ENCODE results near the gene CCNC.
"Not testable (repeated sequence)": the region's sequence is repeated elsewhere in the genome, so short reads cannot be mapped to it uniquely, and the experiment has no call there.

CCNC gene

DNA sequence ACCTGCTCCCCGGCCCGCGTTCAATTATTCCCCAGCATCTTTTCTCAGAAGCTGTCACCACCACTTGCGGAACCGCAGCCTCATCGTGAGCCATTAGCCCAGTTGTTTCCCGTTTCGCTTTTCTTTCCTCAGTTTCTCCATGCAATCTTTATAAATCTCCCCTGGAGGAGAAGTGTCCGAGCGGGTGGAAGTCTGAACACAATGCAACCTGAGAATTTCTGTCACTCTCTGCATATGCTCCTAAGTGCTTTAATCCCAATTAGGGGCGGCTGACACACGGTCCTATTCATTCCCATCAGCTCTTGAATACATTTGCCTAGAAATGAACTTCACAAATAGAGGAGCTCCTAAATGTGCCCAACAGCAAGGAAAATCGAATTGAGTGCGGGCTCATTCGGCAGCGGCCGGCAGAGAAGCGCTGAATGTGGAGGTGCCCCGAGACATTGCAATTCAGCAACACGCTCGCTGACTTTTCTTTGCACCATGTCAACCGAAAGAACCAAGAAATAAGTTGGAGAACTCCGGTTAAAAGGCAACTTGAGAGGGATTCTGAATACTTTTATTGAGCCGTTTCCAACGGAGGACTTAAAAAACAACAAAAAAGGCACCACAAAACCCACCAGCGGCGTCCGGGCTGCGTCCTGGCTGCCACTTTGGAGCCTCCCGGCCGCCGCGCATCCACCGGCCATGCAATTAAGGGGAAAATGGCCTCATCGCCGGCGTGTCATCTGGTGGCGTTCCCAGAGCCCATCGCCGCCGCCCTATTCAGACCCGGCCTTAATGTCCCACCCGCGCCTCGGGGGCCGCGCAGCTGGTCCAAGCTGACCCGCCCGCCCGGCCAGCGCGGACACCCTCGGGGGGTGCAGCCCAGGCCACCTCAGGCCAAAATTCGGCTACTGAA, 34.3 kb upstream of the CCNC start:
- no peak for DNase-seq

DNA sequence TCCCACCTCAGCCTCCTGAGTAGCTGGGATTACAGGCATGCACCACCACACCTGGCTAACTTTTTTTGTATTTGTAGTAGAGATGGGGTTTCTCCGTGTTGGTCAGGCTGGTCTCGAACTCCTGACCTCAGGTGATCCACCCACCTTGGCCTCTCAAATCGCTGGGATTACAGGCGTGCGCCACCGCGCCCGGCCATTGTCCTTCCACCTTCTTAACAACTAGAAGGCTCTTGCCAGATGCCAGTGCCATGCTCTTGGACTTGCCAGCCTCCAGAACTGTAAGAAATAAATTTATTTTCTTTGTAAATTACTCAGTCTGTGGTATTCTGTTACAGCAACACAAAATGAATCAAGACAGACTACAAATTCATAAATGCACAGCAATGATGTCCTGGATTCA, 26.2 kb upstream of the CCNC start:
- not testable (repeated sequence) for DNase-seq

DNA sequence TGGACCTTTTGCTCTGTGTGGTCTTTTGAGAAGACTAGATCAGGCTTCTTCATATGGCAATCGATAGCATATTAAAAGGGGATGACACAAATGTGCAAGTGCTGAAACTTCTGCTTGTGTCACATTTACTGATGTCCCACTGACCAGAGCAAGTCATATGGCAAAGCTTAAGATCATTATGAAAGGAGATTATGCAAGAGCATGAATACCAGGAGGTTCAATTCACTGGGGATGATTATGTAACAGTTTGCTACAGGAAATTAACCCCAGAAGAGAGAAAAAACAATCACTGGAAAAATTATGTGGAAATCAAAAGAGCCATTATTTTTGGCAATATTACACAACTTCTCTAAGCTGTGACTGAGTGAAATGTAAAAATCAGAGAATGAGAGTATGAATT, 24.4 kb upstream of the CCNC start:
- DNase-seq, result no peak

DNA sequence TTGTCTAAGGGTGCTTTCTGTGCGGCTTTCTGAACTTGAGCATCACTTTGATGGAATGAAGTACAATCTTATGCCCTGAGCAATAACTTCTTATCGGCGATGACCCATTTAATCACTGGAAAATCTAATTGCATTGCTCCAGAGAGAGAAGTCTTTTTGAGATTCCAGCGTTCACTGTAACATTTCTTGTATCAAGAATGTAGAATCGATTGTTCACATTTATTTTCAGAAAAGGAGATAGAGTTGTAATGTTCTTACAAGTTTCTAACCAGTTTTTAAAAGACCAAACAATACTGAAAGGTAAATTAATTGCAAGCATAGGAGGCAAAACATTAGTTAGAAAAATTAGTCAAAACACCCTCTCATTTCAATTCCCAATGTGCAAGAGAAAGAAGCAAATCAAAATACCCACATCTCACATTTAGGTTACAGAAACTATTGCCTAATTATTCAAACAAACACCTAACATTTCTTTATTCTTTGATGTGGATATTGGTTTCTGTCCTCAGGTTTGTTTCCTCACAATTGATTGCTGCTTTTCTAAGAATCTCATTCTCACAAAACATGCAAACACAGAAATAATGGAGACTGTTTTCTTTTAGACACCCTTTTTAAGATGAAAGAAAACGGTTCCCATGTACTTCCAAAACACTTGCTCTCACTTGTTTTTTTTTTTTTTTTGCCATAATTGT, 23.4 kb upstream of the CCNC start:
- DNase-seq, result no peak

DNA sequence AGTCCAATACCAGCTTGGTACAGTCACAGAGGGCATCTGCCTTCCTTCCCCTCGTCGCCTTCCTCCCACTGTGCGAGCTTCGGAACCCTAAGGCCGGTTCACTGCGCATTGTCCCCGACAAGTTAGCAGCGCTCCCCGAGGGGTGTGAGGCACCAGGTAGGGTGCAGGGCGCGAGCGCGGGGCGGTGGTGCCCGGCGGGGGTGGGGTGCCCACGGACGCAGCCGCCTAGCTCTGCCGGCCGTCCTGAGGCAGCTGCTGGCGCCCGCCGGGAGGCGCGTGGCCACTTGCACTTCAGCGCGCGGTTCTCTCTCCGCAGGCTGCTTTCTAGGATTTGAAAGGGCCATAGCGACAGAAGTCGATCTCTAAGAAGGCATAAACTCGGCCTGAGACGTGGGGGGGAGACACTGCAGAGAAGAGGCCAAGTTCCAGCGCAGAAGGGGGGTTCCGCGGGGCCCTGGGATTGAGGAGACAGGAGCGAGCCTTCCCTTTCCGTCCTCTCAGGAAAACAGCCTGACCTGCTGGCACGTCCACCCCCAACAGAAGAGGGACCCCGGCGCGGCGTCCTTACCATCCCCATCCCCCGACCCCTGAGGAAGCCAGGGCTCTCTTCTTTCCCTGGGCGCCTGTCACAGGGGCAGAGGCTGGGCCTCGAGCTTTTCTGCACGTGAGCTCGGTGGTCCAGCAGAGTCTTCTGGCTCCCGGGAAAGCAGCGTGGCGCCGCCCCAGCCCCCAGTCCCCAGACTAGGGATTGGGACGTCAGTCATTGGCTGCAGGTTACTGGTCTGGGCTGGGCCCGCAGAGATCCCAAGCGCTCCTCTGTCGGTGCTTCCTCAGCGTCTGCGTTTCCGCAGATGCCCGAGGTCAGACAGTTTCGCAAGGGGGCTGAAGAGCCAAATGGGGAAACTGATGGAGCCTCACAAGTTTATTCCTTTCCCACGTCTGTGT, 22.5 kb upstream of the CCNC start:
- no peak for DNase-seq

DNA sequence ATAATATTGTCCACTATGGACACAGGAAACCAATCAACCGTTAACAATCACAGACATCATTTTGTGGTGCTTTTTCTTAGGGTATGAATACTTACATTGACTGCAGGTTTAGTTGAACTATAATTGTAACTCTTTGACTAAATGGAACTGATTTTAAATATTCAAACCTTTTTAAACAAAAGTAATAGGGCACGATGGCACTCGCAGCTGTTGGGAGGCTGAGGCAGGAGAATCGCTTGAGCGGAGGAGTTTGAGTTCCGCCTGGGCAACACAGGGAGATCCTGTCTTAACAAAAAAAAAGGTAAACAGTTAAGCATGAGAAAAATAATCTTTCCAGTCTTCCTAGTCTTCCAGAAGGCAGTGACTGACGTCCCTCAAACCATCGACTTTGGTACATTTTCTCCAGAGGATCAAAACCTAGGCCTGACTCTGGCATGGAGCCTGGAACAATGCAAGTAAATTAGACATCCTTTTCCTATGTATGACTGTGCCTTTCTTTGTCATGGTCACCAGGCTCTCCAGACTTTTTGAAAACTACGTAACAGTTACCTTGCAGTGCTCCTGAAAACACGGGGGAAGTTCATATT, 21.5 kb upstream of the CCNC start:
- DNase-seq, result no peak

DNA sequence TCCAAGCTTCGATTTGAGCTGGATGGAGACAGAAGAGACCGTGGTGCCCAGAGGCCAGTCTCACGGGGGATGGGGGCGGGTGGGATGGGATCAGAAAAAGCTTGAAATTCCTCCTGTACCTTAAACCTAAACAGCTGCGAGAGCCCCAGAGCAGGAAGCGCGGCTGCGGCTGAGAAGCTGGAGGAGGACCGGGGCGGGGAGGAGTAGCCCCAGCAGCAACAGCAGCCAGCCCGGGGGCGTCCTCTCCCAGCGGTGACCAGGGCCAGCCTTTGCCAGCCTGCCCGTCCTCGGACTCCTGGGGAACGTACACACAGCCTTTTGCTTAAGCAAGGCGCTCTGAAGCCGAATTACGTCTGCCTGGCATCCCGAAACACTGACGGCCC, 20.8 kb upstream of the CCNC start:
- no peak for DNase-seq

DNA sequence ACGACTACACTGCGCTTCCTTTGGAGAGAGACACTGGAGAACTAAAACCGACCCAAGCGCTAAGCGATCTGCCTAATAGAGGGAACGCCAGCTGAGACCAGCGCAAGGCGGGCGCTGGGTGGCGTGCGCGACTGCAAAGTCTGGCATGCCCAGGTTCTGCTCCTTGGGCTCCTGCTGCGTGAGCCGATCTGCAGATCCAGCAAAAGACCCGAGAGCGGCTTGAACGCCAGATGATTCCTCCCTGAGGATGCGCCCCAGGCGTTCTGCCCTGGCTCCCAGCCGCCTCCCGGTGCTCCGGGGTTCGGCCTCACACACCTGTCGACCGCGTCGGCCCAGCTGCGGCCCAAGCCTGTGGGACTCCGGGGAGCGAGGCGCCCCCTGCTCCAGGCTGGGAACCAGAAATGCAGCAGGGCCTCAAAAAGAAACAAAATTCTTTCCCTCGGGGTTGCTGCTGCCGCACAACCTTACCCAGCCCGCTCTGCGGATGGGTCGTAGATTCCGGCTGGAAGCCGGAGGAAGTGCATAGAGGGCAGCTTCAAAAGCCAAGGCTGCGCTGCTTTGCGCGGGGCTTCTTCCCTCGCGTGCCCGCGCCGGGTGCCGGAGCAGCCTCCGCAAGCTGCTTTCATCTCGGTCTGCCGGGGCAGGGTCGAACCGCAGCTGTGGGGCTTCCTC, 20.3 kb upstream of the CCNC start:
- DNase-seq, result peak; percentile 74

DNA sequence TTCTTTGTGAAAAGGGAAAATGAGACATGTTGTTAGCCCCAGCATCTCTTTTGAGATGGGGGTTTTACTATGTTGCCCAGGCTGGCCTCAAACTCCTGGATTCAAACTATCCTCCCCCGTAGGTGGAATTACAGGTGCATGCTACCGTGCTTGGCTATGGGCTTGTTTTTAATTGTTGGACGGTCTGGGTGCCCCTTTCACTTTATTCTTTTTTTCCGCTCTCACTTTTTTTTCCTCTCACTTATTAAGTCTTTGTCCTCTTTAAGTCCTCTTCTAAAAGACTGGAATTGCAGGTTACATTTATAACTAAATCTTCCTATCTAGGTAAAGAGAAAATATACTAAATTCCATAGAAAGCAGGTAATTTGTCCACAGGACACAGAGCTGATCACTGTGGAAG, 19.3 kb upstream of the CCNC start:
- DNase-seq, result no peak

DNA sequence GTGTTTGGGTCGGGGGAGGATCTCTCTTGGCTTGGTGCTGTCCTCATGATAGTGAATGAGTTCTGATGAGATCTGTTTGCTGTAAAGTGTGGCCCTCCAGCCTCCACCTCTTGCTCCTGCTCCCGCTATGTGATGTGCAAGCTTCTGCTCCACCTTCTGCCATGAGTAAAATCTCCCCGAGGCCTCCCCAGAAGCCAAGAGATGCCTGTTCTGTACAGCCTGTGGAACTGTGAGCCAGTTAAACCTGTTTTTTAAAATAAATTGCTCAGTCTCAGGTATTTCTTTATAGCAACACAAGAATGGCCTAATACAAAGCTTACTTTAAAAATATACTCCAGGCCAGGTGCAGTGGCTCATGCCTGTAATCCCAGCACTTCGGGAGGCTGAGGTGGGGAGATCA, 11.3 kb upstream of the CCNC start:
- no peak for DNase-seq

DNA sequence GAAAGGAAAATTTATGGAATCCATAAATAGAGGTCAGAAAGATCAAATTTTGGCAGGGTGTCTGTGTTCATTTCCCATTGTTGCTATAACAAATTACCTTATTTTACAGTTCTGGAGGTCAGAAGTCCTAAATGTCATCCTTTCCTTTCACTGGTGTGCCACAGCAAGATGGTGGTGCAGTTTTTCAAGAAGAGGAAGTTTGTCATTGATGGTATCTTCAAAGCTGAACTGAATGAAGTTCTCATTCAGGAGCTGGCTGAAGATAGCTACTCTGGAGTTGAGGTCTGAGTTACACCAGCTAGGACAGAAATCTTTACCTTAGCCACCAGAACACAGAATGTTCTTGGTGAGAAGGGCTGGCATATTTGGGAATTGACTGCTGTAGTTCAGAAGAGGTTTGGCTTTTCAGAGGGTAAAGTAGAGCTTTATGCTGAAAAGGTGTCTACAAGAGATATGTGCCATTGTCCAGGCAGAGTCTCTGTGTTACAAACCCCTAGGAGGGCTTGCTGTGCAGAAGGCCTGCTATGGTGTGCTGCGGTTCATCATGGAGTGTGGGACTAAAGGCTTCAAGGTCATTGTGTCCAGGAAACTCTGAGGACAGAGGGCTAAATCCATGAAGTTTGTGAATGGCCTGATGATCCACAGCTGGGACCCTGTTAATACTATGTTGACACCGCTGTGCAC, 7.2 kb upstream of the CCNC start:
- no peak for DNase-seq

DNA sequence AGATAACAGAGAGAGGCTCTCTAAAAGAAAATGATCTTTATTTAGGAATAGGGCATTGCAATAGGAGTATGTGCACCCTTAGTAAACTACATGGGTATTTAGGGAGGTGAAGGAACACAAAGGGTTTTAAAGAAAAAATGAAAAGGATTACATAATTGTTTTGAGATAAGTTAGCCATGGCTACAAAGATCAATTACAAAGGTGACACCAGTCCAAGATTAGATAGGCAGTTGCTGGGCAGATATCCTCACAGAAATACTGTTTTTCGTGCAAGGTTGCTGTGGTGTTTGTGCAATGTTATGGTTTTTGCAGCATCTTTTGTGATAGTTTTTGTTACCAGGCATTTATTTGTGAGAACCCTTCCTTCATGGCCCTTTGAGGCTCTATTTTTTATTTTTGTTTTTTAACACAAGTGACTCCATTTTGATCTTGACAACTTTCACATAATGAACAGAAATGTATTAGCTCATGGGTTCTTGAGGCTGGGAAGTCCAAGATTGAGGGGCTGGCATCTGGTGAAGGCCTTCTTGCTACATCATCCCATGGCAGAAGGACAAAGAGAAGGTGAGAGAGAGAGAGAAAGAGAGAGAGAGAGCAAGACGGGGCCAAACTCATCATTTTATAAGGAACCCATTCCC, 5.6 kb upstream of the CCNC start:
- no peak for DNase-seq

DNA sequence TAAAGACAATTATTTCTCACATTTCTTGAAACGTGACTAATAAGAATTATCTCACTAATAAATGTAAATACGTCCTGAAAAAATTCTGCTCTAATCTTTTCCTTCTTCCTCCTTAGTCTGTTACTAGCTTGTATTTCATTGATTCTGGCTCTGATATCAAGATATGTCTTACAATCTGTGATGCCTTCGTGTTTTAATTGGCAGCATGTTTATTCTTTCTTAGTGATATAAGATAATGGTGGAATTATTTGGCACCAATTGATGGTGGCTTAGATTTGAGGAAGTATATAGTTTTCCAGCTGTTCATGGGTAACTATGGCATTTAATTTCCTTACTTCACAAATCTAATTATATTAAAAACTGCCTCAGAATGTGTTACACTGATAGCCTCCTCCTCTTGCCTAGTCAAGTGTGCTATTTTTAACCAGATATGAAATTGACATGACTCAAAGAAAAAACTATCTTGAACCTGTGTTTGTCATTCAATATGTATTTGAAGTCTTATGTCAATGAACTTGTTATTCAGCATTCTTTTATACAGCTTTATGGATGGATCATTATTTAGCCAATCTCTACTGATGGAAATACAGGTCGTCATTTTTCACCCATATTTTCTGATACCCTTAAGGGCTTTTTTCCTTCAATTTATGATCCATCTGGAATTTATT, 5.3 kb downstream of the CCNC start:
- DNase-seq, result no peak

DNA sequence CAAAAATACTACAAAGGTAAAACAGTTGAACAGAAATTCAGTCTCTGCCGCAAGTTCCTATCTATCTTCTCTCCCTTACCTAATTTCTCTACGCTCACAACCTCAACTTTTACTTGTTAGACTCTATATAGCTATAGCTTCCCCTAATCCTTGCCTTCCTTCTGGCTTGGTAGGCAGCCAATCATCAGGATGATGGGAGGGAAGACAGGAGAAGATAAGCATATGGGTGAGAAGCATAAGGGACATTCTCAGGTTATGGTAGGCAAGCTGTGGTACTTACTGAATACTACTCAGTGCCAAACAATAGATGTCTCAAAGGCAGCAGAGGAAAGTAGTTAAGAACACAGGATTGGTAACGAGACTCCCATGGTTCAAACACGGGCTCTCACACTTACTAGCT, 7.8 kb downstream of the CCNC start:
- DNase-seq, result peak; percentile 66

DNA sequence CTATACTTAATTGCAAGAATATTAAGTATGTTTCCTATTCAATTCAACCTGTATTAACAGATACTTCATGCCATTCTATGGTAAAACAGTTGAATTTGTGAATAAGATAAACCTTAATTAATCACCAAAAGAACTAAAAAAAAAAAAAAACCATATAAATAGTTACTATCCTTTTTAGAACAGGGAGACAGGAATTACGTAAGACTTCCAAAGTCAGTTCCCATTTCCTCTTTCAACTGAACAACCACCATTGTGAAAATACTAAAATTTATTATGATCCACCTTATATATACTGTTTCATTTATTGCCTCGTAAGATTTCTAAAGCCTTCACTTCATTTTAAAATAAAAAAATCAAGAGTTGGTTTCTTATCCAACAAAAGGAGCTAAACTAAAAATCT, 9.4 kb downstream of the CCNC start:
- DNase-seq, result no peak

DNA sequence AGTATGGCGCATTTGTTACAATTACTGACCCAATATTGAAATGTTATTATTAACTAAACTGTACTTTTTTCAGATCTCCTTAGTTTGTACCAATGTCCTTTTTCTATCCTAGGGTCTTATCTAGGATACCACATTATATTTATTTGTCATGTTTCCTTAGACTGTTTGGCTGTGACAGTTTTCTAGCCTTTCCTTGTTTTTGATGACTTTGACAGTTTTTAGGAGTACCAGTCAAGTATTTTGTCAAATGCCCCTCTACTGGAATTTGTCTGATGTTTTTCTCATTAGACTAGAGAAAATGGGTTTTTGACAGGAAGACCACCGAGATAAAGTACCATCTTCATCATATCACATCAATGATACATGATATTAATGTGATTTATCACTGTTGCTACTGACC, 14.6 kb downstream of the CCNC start:
- DNase-seq, result no peak

DNA sequence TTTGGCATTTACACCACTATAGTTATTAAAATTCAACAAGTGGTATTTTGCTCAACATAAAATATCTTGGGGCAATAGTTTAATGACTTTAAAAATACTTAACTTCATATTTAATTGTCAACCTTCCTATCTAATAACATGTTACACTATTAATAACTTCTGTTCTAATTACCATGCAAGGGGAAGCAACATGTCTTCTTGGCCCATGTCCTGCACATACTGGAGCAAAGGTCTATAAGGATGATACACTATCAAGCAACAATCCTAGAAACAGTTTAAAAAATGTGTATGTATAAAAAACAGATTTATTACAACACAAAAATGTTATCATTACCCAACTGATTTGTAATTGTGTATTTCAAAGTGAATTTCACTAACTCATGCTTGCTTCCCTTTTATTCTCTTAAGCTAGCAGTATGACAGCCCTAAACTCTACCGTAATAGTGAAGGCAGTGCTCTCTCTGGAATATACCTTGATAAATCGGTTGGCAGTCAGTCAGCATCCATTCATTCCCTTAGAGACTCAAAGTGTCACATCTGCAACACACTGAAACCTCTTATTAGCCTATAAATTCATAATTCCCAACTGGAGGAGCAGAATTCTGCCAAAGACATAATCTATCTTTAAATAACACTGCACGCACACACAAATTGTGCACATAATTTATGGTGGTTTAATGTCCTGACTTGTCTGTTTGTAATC, 18.3 kb downstream of the CCNC start:
- no peak for DNase-seq

DNA sequence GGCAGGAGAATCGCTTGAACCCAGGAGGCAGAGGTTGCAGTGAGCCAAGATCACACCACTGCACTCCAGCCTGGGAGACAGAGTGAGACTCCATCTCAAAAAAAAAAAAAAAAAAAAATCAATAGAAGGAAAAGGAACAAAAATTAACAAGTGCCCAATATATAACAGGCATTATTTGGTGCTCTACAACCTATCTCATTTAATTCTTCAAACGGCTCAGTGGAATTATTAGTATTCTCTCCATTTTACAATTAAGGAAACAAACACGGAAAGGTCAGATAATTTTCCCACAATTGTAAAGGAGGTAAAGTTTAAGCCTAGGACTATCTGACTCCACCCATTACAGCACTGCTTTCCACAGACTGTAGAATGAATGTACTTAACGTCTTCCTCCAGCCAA, 19.8 kb downstream of the CCNC start:
- no peak for DNase-seq

DNA sequence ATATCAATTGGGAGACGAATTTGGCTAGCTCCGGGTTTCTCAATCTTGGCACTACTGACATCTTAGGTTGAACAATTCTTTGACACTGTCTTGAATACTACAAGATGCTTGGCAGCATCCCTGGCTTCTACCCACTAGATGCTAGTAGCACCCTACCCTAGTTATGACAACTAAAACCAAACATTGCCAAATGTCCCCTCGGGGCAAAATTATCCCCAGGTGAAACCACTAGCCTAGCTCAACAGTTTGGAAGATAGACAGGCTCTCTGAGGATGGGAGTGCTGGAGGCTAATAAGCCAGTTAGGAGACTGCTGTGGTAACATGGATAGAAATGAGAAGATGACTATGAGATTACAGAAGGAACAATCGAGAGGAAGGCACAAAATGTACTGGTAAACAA, 20.9 kb downstream of the CCNC start:
- DNase-seq, result no peak

DNA sequence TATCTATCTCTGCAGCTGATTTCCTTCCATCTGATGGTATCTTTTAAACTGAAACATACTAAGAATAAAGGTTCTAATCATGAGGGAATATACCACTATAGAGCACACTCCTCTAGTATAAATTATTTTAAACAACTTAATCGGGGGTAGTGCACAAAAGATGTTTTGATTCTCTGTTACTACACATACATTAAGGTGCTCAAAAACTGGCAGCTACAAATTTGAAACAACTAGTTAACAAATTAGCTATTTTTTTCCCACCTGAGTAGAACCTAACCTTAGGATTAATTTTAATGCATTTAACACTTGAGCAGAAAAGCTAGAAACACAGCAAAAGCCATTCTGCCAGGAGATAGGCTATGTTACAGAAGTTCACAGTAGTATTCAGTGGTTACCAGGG, 23.0 kb downstream of the CCNC start:
- DNase-seq, result no peak

Measured in hematopoietic multipotent progenitor cell treated with erythropoietin and hydrocortisone succinate and interleukin-3 and kit ligand, for 8 days (in vitro differentiated cells).